Endothelial cell (in vitro differentiated cells): ENCODE measurements around the gene HNF4A. TPM values are rescaled to one million over a fixed set of nuclear protein-coding genes. Genes with fewer than 3 reads are reported as not detected.

ENCODE experiments used
- DNase-seq: peaks from one replicate; pipeline ENCODE4 v3.0.0; 2021; ENCODE audit warnings: low spot score
- H3K27ac Mint-ChIP-seq: one replicate; pipeline ENCODE4 v1.8.0; 2021; ENCODE audit warnings: mixed read lengths, inconsistent platforms; ENCODE audit not compliant: unreplicated experiment
- H3K27me3 Mint-ChIP-seq: one replicate; pipeline ENCODE4 v1.8.0; 2021; ENCODE audit warnings: mild to moderate bottlenecking, moderate library complexity, mixed read lengths, inconsistent platforms; ENCODE audit not compliant: unreplicated experiment
- H3K36me3 Mint-ChIP-seq: one replicate; pipeline ENCODE4 v1.8.0; 2021; ENCODE audit warnings: mild to moderate bottlenecking, low read depth, mixed read lengths, inconsistent platforms; ENCODE audit not compliant: unreplicated experiment
- H3K4me1 Mint-ChIP-seq: one replicate; pipeline ENCODE4 v1.8.0; 2021; ENCODE audit warnings: mild to moderate bottlenecking, mixed read lengths, inconsistent platforms; ENCODE audit not compliant: unreplicated experiment
- H3K4me3 Mint-ChIP-seq: one replicate; pipeline ENCODE4 v1.8.0; 2021; ENCODE audit warnings: mild to moderate bottlenecking, mixed read lengths, inconsistent platforms; ENCODE audit not compliant: unreplicated experiment
- H3K9me3 Mint-ChIP-seq: one replicate; pipeline ENCODE4 v1.8.0; 2021; ENCODE audit warnings: mixed read lengths, inconsistent platforms; ENCODE audit not compliant: unreplicated experiment
- CTCF ChIP-seq: fragments of 200-600 bp; sonication (generic); IDR thresholded peaks from one replicate; pipeline ENCODE4 v1.5.0; 2021; ENCODE audit warnings: antibody characterized with exemption; ENCODE audit not compliant: unreplicated experiment
- microRNA-seq: library from miRNA; unstranded; fragments of <30 nt; microRNA quantifications from one replicate; pipeline ENCODE4, GENCODE V29; 2020; ENCODE audit not compliant: unreplicated experiment
- total RNA-seq: library from RNA; stranded (reverse); fragmentation: NEBNext Ultra II Directional; extraction: Animal tissue kit (Norgen Biotek cat#: 25700); gene quantifications from one replicate; pipeline ENCODE4 v1.2.1, GENCODE V29; 2021; ENCODE audit not compliant: unreplicated experiment

HNF4A gene
- total RNA-seq, 1 donor from 2014 or later, result not detected

DNA sequence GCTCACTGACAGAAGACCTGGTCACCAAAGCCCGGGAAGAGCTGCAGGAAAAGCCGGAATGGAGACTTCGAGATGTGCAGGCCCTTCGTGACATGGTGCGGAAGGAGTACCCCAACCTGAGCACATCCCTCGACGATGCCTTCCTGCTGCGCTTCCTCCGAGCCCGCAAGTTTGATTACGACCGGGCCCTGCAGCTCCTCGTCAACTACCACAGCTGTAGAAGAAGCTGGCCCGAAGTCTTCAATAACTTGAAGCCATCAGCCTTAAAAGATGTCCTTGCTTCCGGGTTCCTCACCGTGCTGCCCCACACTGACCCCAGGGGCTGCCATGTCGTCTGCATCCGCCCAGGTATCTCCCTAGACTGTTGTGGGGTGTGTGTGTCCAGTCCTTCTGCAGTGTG, 124.6 kb downstream of the HNF4A start:
- Mint-ChIP-seq H3K4me1 (peaks cover 10% of the 10 kb centered on the region), H3K4me3 (no peak overlapping the region), H3K27me3 (peaks cover 6% of the 10 kb centered on the region), H3K27ac (no peak overlapping the region), H3K9me3 (no peaks in the 10 kb centered on the region), H3K36me3 (peaks cover 18% of the 10 kb centered on the region)
- TF ChIP-seq CTCF, result no peak
- no peak for DNase-seq

DNA sequence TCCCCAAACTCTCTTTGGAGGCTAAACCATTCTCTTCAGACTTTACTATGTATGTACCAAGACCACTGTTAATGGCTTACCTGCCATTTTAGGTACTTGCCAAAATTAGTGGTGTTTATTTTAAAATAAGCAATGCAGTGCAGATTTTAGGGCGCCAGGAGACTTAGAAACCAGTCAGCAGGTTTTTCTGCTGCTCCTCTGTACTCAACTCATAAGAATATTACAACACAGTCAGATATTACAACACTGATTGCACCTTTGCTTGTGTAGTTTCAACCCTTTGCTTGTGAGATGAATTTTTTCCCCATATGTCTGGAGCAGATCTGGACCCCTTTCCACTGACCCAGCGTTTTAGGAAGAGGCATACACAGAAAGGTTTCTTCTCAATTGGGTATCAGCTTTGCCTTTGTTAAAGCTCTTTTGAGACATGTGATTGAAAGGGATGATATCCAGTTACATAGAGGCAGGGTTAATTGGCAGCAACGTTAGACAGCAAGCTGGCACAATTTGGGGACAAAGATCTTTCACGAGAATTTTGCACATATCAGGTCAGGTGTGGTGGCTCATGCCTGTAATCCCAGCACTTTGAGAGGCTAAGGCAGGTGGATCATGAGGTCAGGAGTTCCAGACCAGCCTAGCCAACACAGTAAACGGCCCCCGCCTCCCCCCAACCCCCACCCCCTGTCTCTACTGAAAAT, 126.4 kb downstream of the HNF4A start:
- Mint-ChIP-seq H3K9me3 (no peaks in the 10 kb centered on the region), H3K27ac (no peak overlapping the region), H3K36me3 (peaks cover 22% of the 10 kb centered on the region), H3K4me3 (no peak overlapping the region), H3K4me1 (no peaks in the 10 kb centered on the region), H3K27me3 (no peaks in the 10 kb centered on the region)
- TF ChIP-seq CTCF, result no peak
- no peak for DNase-seq

DNA sequence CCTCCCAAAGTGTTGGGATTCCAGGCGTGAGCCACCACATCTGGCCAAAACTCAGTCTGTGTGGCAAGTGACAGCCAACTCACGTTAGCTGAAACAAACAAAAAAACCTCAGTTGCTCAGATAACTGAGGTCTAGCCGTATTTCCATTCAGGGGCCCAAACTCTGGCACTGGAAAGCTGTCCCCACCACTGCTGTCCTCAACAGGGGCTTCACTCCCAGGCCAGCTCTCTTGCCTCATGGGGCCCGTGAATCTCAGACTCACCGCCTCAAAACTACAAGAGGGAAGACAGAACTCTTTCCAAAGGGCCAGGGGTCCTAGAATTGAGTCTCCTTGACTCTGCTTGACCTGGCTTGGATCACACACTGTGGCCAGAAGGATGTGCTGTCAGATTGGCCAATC, 127.6 kb downstream of the HNF4A start:
- DNase-seq, result no peak
- TF ChIP-seq CTCF, result no peak
- H3K9me3 Mint-ChIP-seq, result no peaks in the 10 kb centered on the region

More for the DNA sequence above, 127.6 kb downstream of the HNF4A start:
- Mint-ChIP-seq H3K27ac (no peak overlapping the region), H3K27me3 (no peaks in the 10 kb centered on the region), H3K36me3 (peaks cover 22% of the 10 kb centered on the region), H3K4me3 (no peak overlapping the region), H3K4me1 (no peaks in the 10 kb centered on the region)

Small RNAs within 50 kb of the gene (microRNA-seq; reads per million reads assigned to microRNA genes)
- not detected for gene MIR3646

Other genes starting within 250 kb of the HNF4A start
- gene JPH2, start 168.5 kb upstream of the HNF4A start, total RNA-seq, result 0.80 TPM
- gene OSER1, start 144.9 kb upstream of the HNF4A start, total RNA-seq, result 28.2 TPM
- 1.7 TPM for gene GDAP1L1, start 108.4 kb upstream of the HNF4A start, total RNA-seq
- gene FITM2, start 44.5 kb upstream of the HNF4A start, total RNA-seq, result 2.8 TPM
- gene R3HDML, start 18.7 kb upstream of the HNF4A start, total RNA-seq, result not detected
- 10.3 TPM for gene TTPAL, start 120.2 kb downstream of the HNF4A start, total RNA-seq
- gene SERINC3, start 166.4 kb downstream of the HNF4A start, total RNA-seq, result 82.8 TPM
- 184 TPM for gene PKIG, start 226.9 kb downstream of the HNF4A start, total RNA-seq